GM19025 (cell line): ENCODE data around the gene FOXO4.

Experiments
- ATAC-seq: cut with Tn5 transposase; IDR thresholded peaks from one replicate; pipeline ENCODE4 v1.9.1; 2021; ENCODE audit warnings: mild to moderate bottlenecking, low read depth, moderate library complexity; ENCODE audit not compliant: unreplicated experiment

FOXO4 gene

GRCh38 chrX:71128915-71129765 is 33.5 kb downstream of the FOXO4 start:
- ATAC-seq, result no peak

DNA sequence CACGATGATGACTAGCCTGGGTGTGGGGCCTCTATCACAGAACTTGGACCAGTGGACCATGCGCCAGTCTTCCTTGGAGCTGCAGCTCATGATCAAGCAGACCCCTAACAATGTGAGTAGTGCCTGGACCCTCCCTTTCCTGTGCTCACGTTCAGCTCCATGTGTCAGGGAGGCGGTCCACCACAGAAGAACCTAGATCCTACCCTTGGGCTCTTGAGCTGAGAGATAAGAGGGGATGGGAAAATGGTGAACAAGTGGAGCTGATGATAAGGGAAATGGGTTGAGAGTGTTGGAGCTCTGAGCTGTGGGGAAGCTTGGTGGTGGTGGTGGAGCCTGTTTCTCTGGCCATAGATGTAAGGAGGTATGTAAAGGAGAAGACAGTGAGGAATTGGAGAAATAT is 35.9 kb downstream of the FOXO4 start:
- no peak for ATAC-seq

- no peak for ATAC-seq
Observed at GRCh38 chrX:71140440-71140839, 44.8 kb downstream of the FOXO4 start.

DNA sequence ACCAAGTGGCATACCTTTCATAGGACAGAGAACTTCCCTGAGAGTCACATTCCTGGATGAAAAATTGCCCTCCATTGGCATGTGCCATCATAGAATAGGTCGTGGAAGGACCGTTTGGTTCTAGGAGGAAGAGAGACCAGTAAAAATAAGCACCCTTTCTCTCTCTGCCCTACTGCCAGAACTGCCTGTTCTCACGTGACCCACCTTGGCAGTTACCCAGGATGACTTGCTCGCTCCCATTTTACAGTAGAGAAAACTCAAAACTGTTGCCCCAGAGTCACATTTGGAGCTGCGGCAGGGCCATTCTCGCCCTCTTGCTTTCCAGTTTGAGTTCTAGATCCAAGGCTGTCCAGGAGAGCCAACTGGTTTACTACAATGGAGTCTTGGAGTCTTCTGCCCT is 47.9 kb downstream of the FOXO4 start:
- no peak for ATAC-seq

DNA sequence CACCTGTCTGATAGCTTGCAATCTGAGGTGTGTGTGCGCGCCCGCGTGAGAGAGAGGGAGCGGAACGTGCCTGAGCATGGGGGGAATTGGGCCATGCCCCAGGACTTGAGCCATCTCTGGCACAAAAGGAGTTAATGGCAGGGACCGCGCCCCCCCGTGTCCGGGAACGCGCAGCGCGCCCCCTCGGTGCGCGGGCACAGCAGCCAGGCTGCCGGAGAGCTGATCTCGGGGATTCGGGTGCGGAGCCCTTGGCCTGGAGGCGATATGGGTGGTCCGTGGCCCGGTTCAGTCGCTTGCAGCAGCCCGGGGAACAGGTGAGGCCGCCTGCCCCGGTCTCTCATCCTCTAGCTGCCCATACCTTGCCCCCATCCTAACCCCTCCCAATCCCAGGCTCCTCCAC is 49.0 kb downstream of the FOXO4 start, which contains the start of gene NLGN3:
Gene NLGN3, plus strand, starts transcription at position 191 of the 400 bp plus-strand sequence. CDS start 2,909 bp downstream, outside the sequence.
- ATAC-seq, result no peak

- no peak for ATAC-seq
Observed at GRCh38 chrX:71147496-71148277, 52.0 kb downstream of the FOXO4 start.

GRCh38 chrX:71148278-71148663 is 52.6 kb downstream of the FOXO4 start:
- ATAC-seq, result no peak

GRCh38 chrX:71151366-71151765 is 55.7 kb downstream of the FOXO4 start:
- ATAC-seq, result no peak
